ENCODE data around the gene SYTL3.

SYTL3 gene

GRCh38 chr6:158706369-158706982, 56.6 kb downstream of the SYTL3 start:
- no peak overlapping the region for H3K23ac ChIP-seq (ENCODE audit: low read length)
- peak overlapping the region; percentile 34 for H4K8ac ChIP-seq (ENCODE audit: low read depth, low read length)
- no CpG with 5 or more reads among the region's 6 CpGs for WGBS (ENCODE audit: extremely low coverage, insufficient coverage, insufficient read length)
- H3K4me1 ChIP-seq (ENCODE audit: control insufficient read depth in 1 of 2, insufficient read depth in 2 of 2, low read length in 2 of 2): peaks cover 26 to 30% of the 10 kb centered on the region in 2 experiments
- peak overlapping the region; percentile 71 for H4K91ac ChIP-seq (ENCODE audit: low read depth, low read length)
- peak overlapping the region; percentile 44 for H2BK5ac ChIP-seq (ENCODE audit: low read depth, low read length, poor library complexity)
- peaks cover 32% of the 10 kb centered on the region for H3K79me1 ChIP-seq (ENCODE audit: low read length)
- no peak overlapping the region for H4K12ac ChIP-seq (ENCODE audit: low read depth, low read length)
- peak overlapping the region; percentile 31 for H3K27ac ChIP-seq (ENCODE audit: low read depth, low read length)
- peak overlapping the region; percentile 87 for H2AK5ac ChIP-seq (ENCODE audit: low read length)
- peak overlapping the region; percentile 12 for H3K14ac ChIP-seq (ENCODE audit: low read length)
- peak overlapping the region; percentile 14 for H3K4ac ChIP-seq (ENCODE audit: low read depth, low read length)
- no peak overlapping the region for H3K4me2 ChIP-seq (ENCODE audit: low read length)
- H3K9ac ChIP-seq (ENCODE audit: low read length): no peak overlapping the region
- peak in 1 of 2 donors; percentile 49 for DNase-seq
- H2BK12ac ChIP-seq (ENCODE audit: low read length): peak overlapping the region; percentile 93
- H3K79me2 ChIP-seq (ENCODE audit: control insufficient read depth, insufficient read depth, low read length, poor library complexity): peaks cover 11% of the 10 kb centered on the region
- H2AFZ ChIP-seq (ENCODE audit: insufficient read depth, low read length, poor library complexity): no peak overlapping the region
- H3K9me3 ChIP-seq (ENCODE audit: insufficient read depth, low read depth, low read length): no peaks in the 10 kb centered on the region
- H3K4me3 ChIP-seq (ENCODE audit: low read depth, low read length): no peak overlapping the region
- no peaks in the 10 kb centered on the region for H3K36me3 ChIP-seq (ENCODE audit: control insufficient read depth in 1 of 2, insufficient read depth in 2 of 2, low read length in 2 of 2)
- H2BK120ac ChIP-seq (ENCODE audit: insufficient read depth, low read length, poor library complexity): peak overlapping the region; percentile 33
- no peaks in the 10 kb centered on the region for H3K27me3 ChIP-seq (ENCODE audit: insufficient read depth, low read length)
- H3K18ac ChIP-seq (ENCODE audit: low read length): peak overlapping the region; percentile 37

DNA sequence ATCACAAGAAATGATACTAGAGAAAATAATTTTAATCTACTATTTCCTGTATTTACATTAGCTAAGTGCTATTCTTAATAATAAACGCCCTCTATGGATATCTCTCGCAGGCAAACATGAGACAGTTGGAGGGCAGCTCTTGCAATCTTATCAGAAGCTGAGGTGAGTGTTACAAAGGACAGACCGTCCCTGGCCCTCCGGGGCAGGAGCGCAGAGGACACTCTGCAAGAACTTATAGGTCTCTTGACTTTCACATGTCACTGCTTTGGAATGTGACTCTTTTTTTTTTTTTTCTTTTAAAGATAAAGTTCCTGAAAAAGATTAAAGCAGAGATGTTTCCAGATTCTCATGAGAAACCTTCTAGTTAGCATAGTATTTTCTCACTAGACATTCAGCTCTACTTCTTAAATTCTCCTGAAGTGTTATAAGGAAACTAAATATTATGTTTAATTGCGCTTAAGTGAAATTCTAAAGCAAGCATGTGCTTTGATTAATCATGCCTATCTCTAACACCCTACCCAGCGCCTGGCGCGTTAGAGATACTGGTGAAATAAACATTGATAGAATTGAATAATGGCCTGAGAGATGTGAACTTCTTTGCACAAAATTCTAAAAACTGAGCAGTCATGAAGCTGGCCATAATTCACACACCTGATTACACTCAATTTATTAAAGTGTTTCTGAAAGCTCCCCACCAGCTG, 57.4 kb downstream of the SYTL3 start:
- peaks cover 30 to 33% of the 10 kb centered on the region in 2 experiments for H3K4me1 ChIP-seq (ENCODE audit: control insufficient read depth in 1 of 2, insufficient read depth in 2 of 2, low read length in 2 of 2)
- no peak overlapping the region for H3K9ac ChIP-seq (ENCODE audit: low read length)
- H2AFZ ChIP-seq (ENCODE audit: insufficient read depth, low read length, poor library complexity): no peak overlapping the region
- DNase-seq: peak; percentile 90 to 93
- no peaks in the 10 kb centered on the region for H3K36me3 ChIP-seq (ENCODE audit: control insufficient read depth in 1 of 2, insufficient read depth in 2 of 2, low read length in 2 of 2)
- H2BK120ac ChIP-seq (ENCODE audit: insufficient read depth, low read length, poor library complexity): peak overlapping the region; percentile 90
- H3K18ac ChIP-seq (ENCODE audit: low read length): no peak overlapping the region
- H2AK5ac ChIP-seq (ENCODE audit: low read length): no peak overlapping the region
- H4K8ac ChIP-seq (ENCODE audit: low read depth, low read length): no peak overlapping the region
- H3K79me1 ChIP-seq (ENCODE audit: low read length): peaks cover 35% of the 10 kb centered on the region
- peak overlapping the region; percentile 82 for H2BK5ac ChIP-seq (ENCODE audit: low read depth, low read length, poor library complexity)
- H3K4me3 ChIP-seq (ENCODE audit: low read depth, low read length): no peak overlapping the region
- no peaks in the 10 kb centered on the region for H3K27me3 ChIP-seq (ENCODE audit: insufficient read depth, low read length)
- no peak overlapping the region for H3K4me2 ChIP-seq (ENCODE audit: low read length)
- H3K79me2 ChIP-seq (ENCODE audit: control insufficient read depth, insufficient read depth, low read length, poor library complexity): peaks cover 11% of the 10 kb centered on the region
- no peak overlapping the region for H3K14ac ChIP-seq (ENCODE audit: low read length)
- no peak overlapping the region for H2BK12ac ChIP-seq (ENCODE audit: low read length)
- H4K91ac ChIP-seq (ENCODE audit: low read depth, low read length): no peak overlapping the region
- no peak overlapping the region for H3K23ac ChIP-seq (ENCODE audit: low read length)
- H3K27ac ChIP-seq (ENCODE audit: low read depth, low read length): peak overlapping the region; percentile 68
- no peaks in the 10 kb centered on the region for H3K9me3 ChIP-seq (ENCODE audit: insufficient read depth, low read depth, low read length)
- no peak overlapping the region for H4K12ac ChIP-seq (ENCODE audit: low read depth, low read length)
- H3K4ac ChIP-seq (ENCODE audit: low read depth, low read length): no peak overlapping the region
- no CpG with 5 or more reads among the region's 9 CpGs for WGBS (ENCODE audit: extremely low coverage, insufficient coverage, insufficient read length)

DNA sequence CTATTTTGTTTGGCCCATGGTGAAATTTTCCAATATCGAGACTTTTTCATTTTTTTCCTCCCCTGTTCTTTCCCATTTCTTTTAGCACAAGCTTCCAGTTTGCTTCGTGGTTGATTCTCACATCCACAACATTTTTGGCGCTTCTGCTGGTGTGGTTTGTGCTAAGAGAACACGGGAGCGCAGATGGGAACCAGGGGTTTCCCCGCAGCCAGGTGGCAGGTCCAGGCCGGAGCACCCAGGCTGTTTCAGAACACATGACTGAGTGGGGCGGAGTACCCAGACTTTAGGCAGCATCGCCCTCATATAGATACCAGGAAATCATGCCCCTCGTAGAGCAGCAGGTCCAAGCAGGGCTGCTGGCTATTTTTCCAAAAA, 58.0 kb downstream of the SYTL3 start:
- H3K18ac ChIP-seq (ENCODE audit: low read length): peak overlapping the region; percentile 24
- no peak overlapping the region for H4K12ac ChIP-seq (ENCODE audit: low read depth, low read length)
- H4K8ac ChIP-seq (ENCODE audit: low read depth, low read length): peak overlapping the region; percentile 8
- H2BK5ac ChIP-seq (ENCODE audit: low read depth, low read length, poor library complexity): peak overlapping the region; percentile 82
- no peak overlapping the region for H3K23ac ChIP-seq (ENCODE audit: low read length)
- no peaks in the 10 kb centered on the region for H3K27me3 ChIP-seq (ENCODE audit: insufficient read depth, low read length)
- H2AK5ac ChIP-seq (ENCODE audit: low read length): peak overlapping the region; percentile 42
- peak overlapping the region; percentile 90 for H2BK120ac ChIP-seq (ENCODE audit: insufficient read depth, low read length, poor library complexity)
- H4K91ac ChIP-seq (ENCODE audit: low read depth, low read length): peak overlapping the region; percentile 93
- H3K36me3 ChIP-seq (ENCODE audit: control insufficient read depth in 1 of 2, insufficient read depth in 2 of 2, low read length in 2 of 2): no peaks in the 10 kb centered on the region
- H3K9ac ChIP-seq (ENCODE audit: low read length): no peak overlapping the region
- WGBS (ENCODE audit: extremely low coverage, insufficient coverage, insufficient read length): no CpG with 5 or more reads among the region's 10 CpGs
- peaks cover 35% of the 10 kb centered on the region for H3K79me1 ChIP-seq (ENCODE audit: low read length)
- no peak overlapping the region for H2AFZ ChIP-seq (ENCODE audit: insufficient read depth, low read length, poor library complexity)
- DNase-seq: no peak
- no peaks in the 10 kb centered on the region for H3K9me3 ChIP-seq (ENCODE audit: insufficient read depth, low read depth, low read length)
- no peak overlapping the region for H3K4me2 ChIP-seq (ENCODE audit: low read length)
- H3K4ac ChIP-seq (ENCODE audit: low read depth, low read length): peak overlapping the region; percentile 10
- peak overlapping the region; percentile 68 for H3K27ac ChIP-seq (ENCODE audit: low read depth, low read length)
- no peak overlapping the region for H3K4me3 ChIP-seq (ENCODE audit: low read depth, low read length)
- H2BK12ac ChIP-seq (ENCODE audit: low read length): peak overlapping the region; percentile 91
- peaks cover 30 to 33% of the 10 kb centered on the region in 2 experiments for H3K4me1 ChIP-seq (ENCODE audit: control insufficient read depth in 1 of 2, insufficient read depth in 2 of 2, low read length in 2 of 2)
- H3K14ac ChIP-seq (ENCODE audit: low read length): peak overlapping the region; percentile 73
- peaks cover 11% of the 10 kb centered on the region for H3K79me2 ChIP-seq (ENCODE audit: control insufficient read depth, insufficient read depth, low read length, poor library complexity)

DNA sequence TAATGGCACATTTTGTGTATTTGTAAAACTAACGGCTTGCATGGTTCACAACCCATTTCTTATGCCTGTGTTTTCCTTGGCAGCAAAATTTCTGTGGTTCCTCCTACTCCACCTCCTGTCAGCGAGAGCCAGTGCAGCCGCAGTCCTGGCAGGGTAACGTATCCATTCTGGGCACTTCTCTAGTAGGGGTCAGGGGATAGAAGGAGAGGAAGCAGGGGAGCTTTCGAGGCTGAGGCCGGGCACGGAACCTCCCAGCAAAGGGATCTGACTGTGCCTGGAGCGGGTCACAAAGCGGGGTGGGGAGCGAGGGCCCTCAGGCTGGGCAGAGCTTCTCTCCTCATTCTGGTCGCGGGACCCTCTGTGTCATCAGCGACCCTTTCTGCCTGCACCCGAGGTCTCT, 58.4 kb downstream of the SYTL3 start:
- no peak overlapping the region for H3K4me2 ChIP-seq (ENCODE audit: low read length)
- H3K18ac ChIP-seq (ENCODE audit: low read length): peak overlapping the region; percentile 40
- H3K27me3 ChIP-seq (ENCODE audit: insufficient read depth, low read length): no peaks in the 10 kb centered on the region
- WGBS (ENCODE audit: extremely low coverage, insufficient coverage, insufficient read length): no CpG with 5 or more reads among the region's 14 CpGs
- peak overlapping the region; percentile 82 for H2BK5ac ChIP-seq (ENCODE audit: low read depth, low read length, poor library complexity)
- no peak overlapping the region for H3K23ac ChIP-seq (ENCODE audit: low read length)
- no peak overlapping the region for H4K12ac ChIP-seq (ENCODE audit: low read depth, low read length)
- H3K9me3 ChIP-seq (ENCODE audit: insufficient read depth, low read depth, low read length): no peaks in the 10 kb centered on the region
- peak overlapping the region; percentile 33 for H2AFZ ChIP-seq (ENCODE audit: insufficient read depth, low read length, poor library complexity)
- H3K4ac ChIP-seq (ENCODE audit: low read depth, low read length): peak overlapping the region; percentile 77
- H3K9ac ChIP-seq (ENCODE audit: low read length): no peak overlapping the region
- peak overlapping the region; percentile 85 for H4K8ac ChIP-seq (ENCODE audit: low read depth, low read length)
- peak overlapping the region; percentile 90 for H2BK120ac ChIP-seq (ENCODE audit: insufficient read depth, low read length, poor library complexity)
- H3K14ac ChIP-seq (ENCODE audit: low read length): peak overlapping the region; percentile 81
- no peaks in the 10 kb centered on the region for H3K36me3 ChIP-seq (ENCODE audit: control insufficient read depth in 1 of 2, insufficient read depth in 2 of 2, low read length in 2 of 2)
- H2AK5ac ChIP-seq (ENCODE audit: low read length): peak overlapping the region; percentile 94
- H4K91ac ChIP-seq (ENCODE audit: low read depth, low read length): peak overlapping the region; percentile 93
- H3K4me3 ChIP-seq (ENCODE audit: low read depth, low read length): no peak overlapping the region
- H3K27ac ChIP-seq (ENCODE audit: low read depth, low read length): peak overlapping the region; percentile 68
- DNase-seq: no peak
- H3K79me2 ChIP-seq (ENCODE audit: control insufficient read depth, insufficient read depth, low read length, poor library complexity): peaks cover 11% of the 10 kb centered on the region
- H3K79me1 ChIP-seq (ENCODE audit: low read length): peaks cover 35% of the 10 kb centered on the region
- H3K4me1 ChIP-seq (ENCODE audit: control insufficient read depth in 1 of 2, insufficient read depth in 2 of 2, low read length in 2 of 2): peaks cover 30 to 33% of the 10 kb centered on the region in 2 experiments
- peak overlapping the region; percentile 90 for H2BK12ac ChIP-seq (ENCODE audit: low read length)

Measured in trophoblast cell (in vitro differentiated cells and primary cell).